CD4-positive, alpha-beta T cell treated with Interleukin-10 for 1 hour (primary cell): ENCODE results near the gene NOBOX.
"Not testable (repeated sequence)": the region's sequence is repeated elsewhere in the genome, so short reads cannot be mapped to it uniquely, and the experiment has no call there.

Experiments
- DNase-seq: peaks from one replicate; pipeline ENCODE4 v3.0.0-alpha.2; 2020

NOBOX gene

GRCh38 chr7:144391014-144391413 lies 12.5 kb downstream of the NOBOX start:
- no peak for DNase-seq

DNA sequence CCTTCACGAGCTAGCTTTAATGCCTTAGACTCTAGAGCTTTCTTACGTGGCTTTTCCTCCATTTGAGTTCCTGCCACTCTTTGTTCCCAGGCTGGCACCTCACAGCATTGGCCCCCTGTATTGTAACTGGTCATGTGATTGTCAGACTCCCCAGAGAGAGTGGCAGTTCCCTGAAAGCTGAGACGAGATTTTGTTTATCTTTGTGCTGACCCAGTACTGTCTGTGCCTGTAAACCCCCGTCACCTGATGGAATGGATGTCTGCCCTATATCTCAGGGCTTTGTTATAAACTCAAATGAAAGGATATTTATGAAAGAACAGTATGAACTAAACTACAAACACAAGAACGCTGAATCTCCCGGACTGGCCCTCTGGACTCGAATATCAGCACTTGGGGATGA lies 13.0 kb downstream of the NOBOX start:
- DNase-seq = no peak

GRCh38 chr7:144388950-144389349 lies 14.5 kb downstream of the NOBOX start:
- no peak for DNase-seq

- DNase-seq = no peak
These were observed 16.8 kb downstream of the NOBOX start for GRCh38 chr7:144386741-144387140.

DNA sequence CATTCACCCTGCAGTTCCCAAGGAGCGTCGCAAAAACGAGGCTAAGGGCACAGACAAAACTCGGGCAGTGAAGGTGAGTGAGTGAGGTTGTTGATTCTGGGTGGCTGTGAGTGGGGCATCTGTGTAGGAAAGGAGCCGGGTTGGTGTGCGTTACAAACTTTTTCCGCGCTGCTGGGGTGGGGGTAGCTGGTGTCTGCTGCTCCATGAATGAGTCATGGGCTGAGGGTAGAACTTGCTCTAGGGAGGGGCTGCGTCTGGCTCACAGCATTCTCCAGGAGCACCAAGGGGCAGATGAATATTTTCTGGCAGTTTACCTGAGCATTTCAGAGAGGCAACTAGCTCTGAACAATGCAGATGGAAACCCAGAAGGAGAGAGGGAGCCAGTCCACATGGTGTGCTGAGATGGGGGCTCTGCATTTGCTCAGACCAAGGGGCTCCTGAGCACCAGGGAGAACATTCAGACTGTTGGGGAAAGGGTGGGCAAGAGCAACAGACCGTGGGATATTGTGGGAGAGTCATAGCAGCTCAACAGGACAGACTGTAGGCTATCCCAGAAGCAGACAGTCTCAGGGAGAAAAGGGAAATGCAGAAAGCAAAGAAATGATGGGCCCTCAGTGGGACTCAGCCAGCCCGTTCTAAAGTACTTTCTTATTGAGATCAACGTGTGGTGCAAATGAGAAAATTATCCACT lies 18.8 kb downstream of the NOBOX start:
- no peak for DNase-seq

DNA sequence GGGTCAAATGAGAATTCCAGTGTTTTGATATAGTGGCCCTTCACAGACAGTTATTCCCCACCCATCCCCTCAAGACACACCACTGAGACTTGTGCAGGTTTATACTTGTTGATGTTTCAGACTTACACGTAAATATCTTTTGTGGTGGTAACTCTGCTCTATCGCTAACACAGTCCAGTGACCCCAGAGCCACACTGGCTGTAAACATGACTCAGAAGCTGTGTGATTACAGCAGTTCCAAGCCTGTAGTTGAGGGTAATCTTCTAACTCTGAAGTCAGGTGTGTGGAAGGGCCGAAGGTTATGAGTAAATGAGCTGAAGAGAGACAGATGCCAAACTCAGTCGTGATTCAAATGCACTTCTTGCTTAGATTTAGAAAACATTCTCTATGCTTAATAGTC lies 19.4 kb downstream of the NOBOX start:
- no peak for DNase-seq

DNA sequence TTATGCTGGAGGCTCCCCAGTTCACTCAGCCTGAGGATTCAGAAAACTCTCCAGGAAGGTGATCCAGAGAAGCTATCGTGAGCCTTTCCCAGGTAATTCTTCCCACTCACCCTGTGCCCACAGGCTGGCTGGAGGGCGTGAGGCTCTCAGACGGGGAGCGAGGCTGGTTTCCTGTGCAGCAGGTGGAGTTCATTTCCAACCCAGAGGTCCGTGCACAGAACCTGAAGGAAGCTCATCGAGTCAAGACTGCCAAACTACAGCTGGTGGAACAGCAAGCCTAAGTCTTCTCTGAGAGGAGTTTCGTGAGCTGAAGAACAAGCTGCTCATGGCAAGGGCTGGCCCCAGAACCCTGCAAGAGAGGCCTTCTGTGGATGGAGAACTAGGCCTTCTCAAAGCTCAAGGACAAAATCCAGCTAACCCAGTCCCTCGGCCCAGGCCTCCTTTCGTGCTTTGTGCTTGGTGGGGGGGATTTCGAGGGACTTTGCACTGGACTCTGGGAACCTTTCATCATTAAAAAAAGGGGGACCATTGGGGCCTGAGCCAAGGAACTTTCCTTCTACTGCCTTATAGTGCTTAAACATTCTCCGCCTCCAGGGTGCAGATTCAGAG lies 23.6 kb downstream of the NOBOX start:
- no peak for DNase-seq

GRCh38 chr7:144378651-144379050 lies 24.8 kb downstream of the NOBOX start:
- DNase-seq = no peak

DNA sequence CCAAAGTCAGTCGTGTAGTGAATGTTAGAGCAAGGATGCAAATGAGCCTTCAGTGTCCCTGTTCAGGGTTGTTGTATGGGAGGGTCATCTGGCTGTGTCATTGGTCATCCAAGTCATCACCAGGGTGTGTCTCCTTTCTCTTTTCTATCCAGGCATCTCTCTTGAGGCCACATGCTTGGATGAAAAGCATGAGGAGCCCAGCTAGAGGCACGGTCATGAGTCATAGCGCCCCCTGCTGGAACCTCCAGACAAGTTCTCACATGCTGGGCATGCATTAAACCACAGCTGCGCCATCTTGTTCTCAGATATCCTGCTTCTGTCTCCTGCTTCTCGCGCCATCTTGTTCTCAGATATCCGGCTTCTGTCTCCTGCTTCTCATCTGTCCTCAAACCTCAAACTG lies 34.3 kb downstream of the NOBOX start:
- DNase-seq = not testable (repeated sequence)

DNA sequence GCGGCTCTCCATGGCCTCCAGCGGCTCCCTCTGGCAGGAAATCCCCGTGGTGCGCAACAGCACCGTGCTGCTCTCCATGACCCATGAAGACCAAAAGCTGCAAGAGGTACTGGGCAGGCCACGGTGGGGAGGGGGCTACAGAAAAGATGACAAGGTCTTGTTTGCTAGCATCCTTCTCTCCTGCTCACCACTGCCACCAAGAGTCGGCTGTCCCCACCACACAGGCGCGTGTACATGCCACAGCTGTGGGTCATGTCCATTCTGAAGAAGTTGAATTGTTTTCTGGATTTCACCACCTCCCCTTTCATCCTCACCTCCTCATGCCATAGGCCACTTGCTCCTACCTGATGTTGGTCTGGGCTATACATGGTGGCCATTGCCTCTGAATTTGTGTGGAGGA lies 36.2 kb downstream of the NOBOX start:
- not testable (repeated sequence) for DNase-seq

DNA sequence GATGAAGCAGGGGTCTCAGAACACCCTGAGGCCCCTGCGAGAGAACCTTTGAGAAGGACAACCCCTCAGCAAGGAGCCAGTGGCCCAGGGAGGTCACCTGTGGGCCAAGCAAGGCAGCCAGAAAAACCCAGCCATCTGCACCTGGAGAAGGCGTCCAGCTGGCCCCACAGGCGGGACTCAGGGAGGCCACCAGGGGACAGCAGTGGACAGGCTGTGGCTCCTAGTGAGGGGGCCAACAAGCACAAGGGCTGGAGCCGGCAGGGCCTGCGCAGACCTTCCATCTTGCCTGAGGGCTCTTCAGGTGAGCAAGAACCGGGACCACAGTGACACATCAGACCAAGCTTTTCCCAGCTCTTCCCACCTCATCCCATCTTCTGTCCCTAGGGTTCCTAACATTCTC lies 38.0 kb downstream of the NOBOX start:
- DNase-seq = not testable (repeated sequence)

- not testable (repeated sequence) for DNase-seq
These were observed 41.4 kb downstream of the NOBOX start for GRCh38 chr7:144362061-144362460.

DNA sequence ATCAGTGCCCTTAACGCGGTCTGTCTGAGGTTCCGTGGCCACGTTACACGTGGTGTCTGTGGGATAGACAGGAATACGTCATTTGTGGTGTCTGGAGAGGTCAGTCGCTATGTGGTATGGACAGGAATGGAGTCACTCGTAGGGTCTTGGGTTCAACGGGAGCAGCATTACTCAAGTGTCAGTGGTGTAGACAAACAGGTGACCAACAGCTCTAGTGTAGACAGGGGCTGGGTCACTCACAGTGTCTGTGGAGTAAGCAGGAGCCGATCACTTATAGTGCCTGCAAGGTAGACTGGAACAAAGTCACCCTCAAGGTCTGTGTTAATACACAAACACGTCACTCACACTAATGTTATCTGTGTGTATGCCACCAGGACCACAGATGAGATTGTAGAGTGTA lies 46.6 kb downstream of the NOBOX start:
- not testable (repeated sequence) for DNase-seq

GRCh38 chr7:144356185-144356584 lies 47.3 kb downstream of the NOBOX start:
- not testable (repeated sequence) for DNase-seq

DNA sequence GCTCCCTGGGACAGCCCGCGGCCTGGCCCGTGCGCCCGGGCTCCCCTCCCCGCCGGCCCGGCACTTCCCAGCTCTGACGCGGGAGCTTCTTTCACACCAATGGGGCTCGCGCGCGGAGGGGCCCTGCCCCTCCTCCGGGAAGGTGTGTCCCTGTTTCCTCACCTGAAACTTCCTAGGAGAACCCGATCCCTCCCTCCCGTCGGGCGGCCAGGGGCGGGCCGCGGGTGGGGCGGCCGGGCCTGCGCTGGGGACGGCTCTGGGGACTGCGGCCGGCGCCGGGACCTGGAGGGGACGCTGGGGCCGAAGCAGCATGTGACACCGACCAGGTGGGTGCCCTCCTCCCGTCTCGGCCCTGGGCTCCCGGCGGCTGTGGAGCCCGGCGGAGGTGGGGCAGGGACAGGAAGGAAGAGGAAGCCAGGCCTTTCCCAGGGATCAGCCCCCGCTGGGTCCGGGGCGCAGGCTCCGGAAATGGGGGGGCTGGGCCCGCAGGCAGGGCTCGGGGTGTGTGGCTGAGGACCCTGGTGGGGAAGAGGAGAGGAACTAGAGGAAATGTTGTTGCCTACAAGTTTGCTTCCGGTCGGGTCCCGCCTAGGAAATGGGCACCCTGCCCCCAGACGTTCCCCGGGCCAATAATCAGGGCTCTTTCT lies 48.2 kb downstream of the NOBOX start, which contains the start of gene ARHGEF5:
Gene ARHGEF5, plus strand, starts transcription at position 227 of the 647 bp plus-strand sequence. CDS start 7,268 bp downstream, outside the sequence.
- not testable (repeated sequence) for DNase-seq

GRCh38 chr7:144351667-144352066 lies 51.8 kb downstream of the NOBOX start:
- not testable (repeated sequence) for DNase-seq

- not testable (repeated sequence) for DNase-seq
These were observed 54.9 kb downstream of the NOBOX start for GRCh38 chr7:144348625-144349024.
